ENCODE measurements around the gene ACTL10. TPM values are rescaled to one million over a fixed set of nuclear protein-coding genes. Genes with fewer than 3 reads are reported as not detected.

The ACTL10 gene
- total and polyA plus RNA-seq, 2 of the 13 experiments (the other 11 are each of a cell fraction or from before 2014, with no cell fraction given) = not detected

GRCh38 chr20:33649201-33649681 is 17.5 kb upstream of the ACTL10 start (continued):
- TF ChIP-seq ZNF776 (CRISPR knock-in tag; IDR thresholded peaks at IDR 0.05) = 0 out of 2 replicates have a peak, but pooled peaks have one; percentile 27
- TF ChIP-seq AGO1 (IDR thresholded peaks at IDR 0.05; ENCODE audit: low read depth, low read length, poor library complexity, severe bottlenecking) = peak; percentile 49
- TF ChIP-seq SAFB2 (CRISPR knock-in tag; IDR thresholded peaks at IDR 0.05; ENCODE audit: borderline replicate concordance, low read depth) = no peak
- no peak for TF ChIP-seq ZNF207 (IDR thresholded peaks at IDR 0.05; ENCODE audit: borderline replicate concordance)
- TF ChIP-seq RBM22 (optimal IDR thresholded peaks at IDR 0.05; ENCODE audit: low read length) = peak; percentile 70
- 0 out of 2 replicates have a peak, but pooled peaks have one; percentile 20 for TF ChIP-seq ZNF362 (CRISPR knock-in tag; IDR thresholded peaks at IDR 0.05; ENCODE audit: borderline replicate concordance)
- TF ChIP-seq AGO2 (optimal IDR thresholded peaks at IDR 0.05; ENCODE audit: low read depth, low read length) = peak; percentile 68
- TF ChIP-seq ZNF280B (CRISPR knock-in tag; IDR thresholded peaks at IDR 0.05; ENCODE audit: borderline replicate concordance) = 0 out of 2 replicates have a peak, but pooled peaks have one; percentile 37
- TF ChIP-seq POLR2A (IDR thresholded peaks at IDR 0.05; ENCODE audit: insufficient read depth in 1 of 2, low read depth in 2 of 2, low read length in 2 of 2) = peak; percentile 32 to 33; a peak in 2 of 4 replicates
- TF ChIP-seq EHMT2 (IDR thresholded peaks at IDR 0.05; ENCODE audit: borderline replicate concordance, low read depth, low read length) = no peak
- no peak for TF ChIP-seq MBD4 (IDR thresholded peaks at IDR 0.05; ENCODE audit: borderline replicate concordance, low read length)
- no peak for TF ChIP-seq ZNF318 (CRISPR knock-in tag; IDR thresholded peaks at IDR 0.05)
